Lower leg skin (tissue), 3 donors: ENCODE results near the gene CALCR.

Experiments used
- CTCF ChIP-seq, 3 donors: fragments of 450-650 bp; IDR thresholded peaks; one replicate each; pipeline ENCODE4 v1.5.1; 2016; ENCODE audit warnings: antibody characterized with exemption in 3 of 3, mild to moderate bottlenecking in 3 of 3, moderate library complexity in 2 of 3
- POLR2A ChIP-seq, 2 donors: fragments of 450-650 bp; IDR thresholded peaks; one replicate each; pipeline ENCODE4 v1.6.1; 2016 to 2017; ENCODE audit warnings: antibody characterized with exemption in 2 of 2, mild to moderate bottlenecking in 1 of 2, moderate library complexity in 1 of 2

- TF ChIP-seq CTCF (IDR thresholded peaks at IDR 0.05) = no peak
- TF ChIP-seq POLR2A (IDR thresholded peaks at IDR 0.05) = no peak
These were observed 181.5 kb downstream of the CALCR start for GRCh38 chr7:93392984-93393383.
